Breast epithelium (tissue), 4 donors: ENCODE data around the gene HAPLN2. TPM values are rescaled to one million over a fixed set of nuclear protein-coding genes. Genes with fewer than 3 reads are reported as not detected.

Experiments
- DNase-seq, 2 donors: peaks; one replicate each; pipeline ENCODE4 v3.0.0-alpha.2; 2019; ENCODE audit warnings: low spot score in 2 of 2
- H3K27ac ChIP-seq, 2 donors: fragments of 200-600 bp; sonication (generic) in 1 of 2; one replicate each; pipeline ENCODE4 v1.5.1; 2016 to 2019; ENCODE audit warnings: mild to moderate bottlenecking in 1 of 2
- H3K27me3 ChIP-seq, 2 donors: fragments of 200-600 bp; sonication (generic) in 1 of 2; one replicate each; pipeline versions ENCODE4 v1.5.1 to v1.6.0; 2017 to 2019; ENCODE audit warnings: control low read depth in 1 of 2, mild to moderate bottlenecking in 1 of 2
- H3K36me3 ChIP-seq: fragments of 200-600 bp; one replicate; pipeline ENCODE4 v1.5.1; 2019
- H3K4me1 ChIP-seq, 2 donors: fragments of 200-600 bp; sonication (generic); one replicate each; pipeline ENCODE4 v1.5.1; 2016 to 2019; ENCODE audit warnings: control low read depth in 1 of 2
- H3K4me3 ChIP-seq, 3 donors: fragments of 200-600 bp; sonication (generic); 1 replicate in 2 of 3; 2 replicates in 1 of 3; pipeline ENCODE4 v1.5.1; 2016 to 2019; ENCODE audit warnings: mild to moderate bottlenecking in 3 of 3, moderate library complexity in 2 of 3
- H3K9me3 ChIP-seq, 2 donors: fragments of 200-600 bp; sonication (generic) in 1 of 2; one replicate each; pipeline ENCODE4 v1.5.1; 2016 to 2019; ENCODE audit warnings: control low read depth in 1 of 2
- POLR2A ChIP-seq: fragments of 450-650 bp; IDR thresholded peaks from one replicate; pipeline ENCODE4 v1.6.1; 2016; ENCODE audit warnings: antibody characterized with exemption, mild to moderate bottlenecking, moderate library complexity
- POLR2AphosphoS5 ChIP-seq, 3 donors: sonication (generic); formaldehyde crosslinking; IDR thresholded peaks; one replicate each; pipeline ENCODE4 v1.6.1; 2017; ENCODE audit warnings: antibody characterized with exemption in 3 of 3
- intact Hi-C: fragments of 100-400 bp; cut with DNase I; formaldehyde crosslinking; loops from one replicate; pipeline ENCODE4 v1.15.1; 2023; ENCODE audit warnings: low total_unique reads
- total RNA-seq, 3 donors: library from RNA; depleted of rRNA; stranded (reverse); fragments of >200 nt; gene quantifications; one replicate each; pipeline ENCODE4 v1.1.0, GENCODE V29; 2016
- TF ChIP-seq, protein P1 (sequence below), 3 donors: fragments of 450-650 bp; IDR thresholded peaks; one replicate each; pipeline ENCODE4 v1.5.1; 2016 to 2017; ENCODE audit warnings: antibody characterized with exemption in 3 of 3, mild to moderate bottlenecking in 3 of 3, moderate library complexity in 3 of 3

Gene HAPLN2
- total RNA-seq, 3 donors from 2014 or later = not detected

GRCh38 chr1:156616463-156616862 lies 2.8 kb upstream of the HAPLN2 start:
- Histone ChIP-seq H3K9me3 (no peaks in the 10 kb centered on the region), H3K4me3 (peak overlapping the region in 2 of 3 donors; percentile 19 to 43), H3K27ac (peak overlapping the region; percentile 13 to 81), H3K36me3 (no peaks in the 10 kb centered on the region), H3K27me3 (peaks cover 0 to 14% of the 10 kb centered on the region in 2 donors), H3K4me1 (no peaks in the 10 kb centered on the region)
- no peak for DNase-seq
- TF ChIP-seq POLR2AphosphoS5 (IDR thresholded peaks at IDR 0.05) = no peak
- no peak for TF ChIP-seq POLR2A
- TF ChIP-seq, protein P1, sequence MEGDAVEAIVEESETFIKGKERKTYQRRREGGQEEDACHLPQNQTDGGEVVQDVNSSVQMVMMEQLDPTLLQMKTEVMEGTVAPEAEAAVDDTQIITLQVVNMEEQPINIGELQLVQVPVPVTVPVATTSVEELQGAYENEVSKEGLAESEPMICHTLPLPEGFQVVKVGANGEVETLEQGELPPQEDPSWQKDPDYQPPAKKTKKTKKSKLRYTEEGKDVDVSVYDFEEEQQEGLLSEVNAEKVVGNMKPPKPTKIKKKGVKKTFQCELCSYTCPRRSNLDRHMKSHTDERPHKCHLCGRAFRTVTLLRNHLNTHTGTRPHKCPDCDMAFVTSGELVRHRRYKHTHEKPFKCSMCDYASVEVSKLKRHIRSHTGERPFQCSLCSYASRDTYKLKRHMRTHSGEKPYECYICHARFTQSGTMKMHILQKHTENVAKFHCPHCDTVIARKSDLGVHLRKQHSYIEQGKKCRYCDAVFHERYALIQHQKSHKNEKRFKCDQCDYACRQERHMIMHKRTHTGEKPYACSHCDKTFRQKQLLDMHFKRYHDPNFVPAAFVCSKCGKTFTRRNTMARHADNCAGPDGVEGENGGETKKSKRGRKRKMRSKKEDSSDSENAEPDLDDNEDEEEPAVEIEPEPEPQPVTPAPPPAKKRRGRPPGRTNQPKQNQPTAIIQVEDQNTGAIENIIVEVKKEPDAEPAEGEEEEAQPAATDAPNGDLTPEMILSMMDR (IDR thresholded peaks at IDR 0.05) = no peak
- intact Hi-C loops = no loop called here

GRCh38 chr1:156619582-156619955 lies 354 bp downstream of the HAPLN2 start:
- TF ChIP-seq, protein P1 (IDR thresholded peaks at IDR 0.05) = no peak
- no peak for DNase-seq
- no peak overlapping the region for H3K4me3 ChIP-seq
- no peak overlapping the region for H3K27ac ChIP-seq
- no peaks in the 10 kb centered on the region for H3K36me3 ChIP-seq
- H3K9me3 ChIP-seq = no peaks in the 10 kb centered on the region
- H3K27me3 ChIP-seq = peaks cover 5 to 26% of the 10 kb centered on the region in 2 donors
- H3K4me1 ChIP-seq = peaks cover 5% of the 10 kb centered on the region in 2 donors
- intact Hi-C loops = no loop called here

GRCh38 chr1:156622581-156623297 lies 3.5 kb downstream of the HAPLN2 start:
- no peak overlapping the region for H3K4me3 ChIP-seq
- H3K27ac ChIP-seq = no peak overlapping the region
- DNase-seq = no peak
- intact Hi-C loops = no loop called here
- TF ChIP-seq POLR2AphosphoS5 (IDR thresholded peaks at IDR 0.05) (no peak), POLR2A (no peak)
- TF ChIP-seq, protein P1 (IDR thresholded peaks at IDR 0.05) = no peak
- H3K9me3 ChIP-seq = no peaks in the 10 kb centered on the region
- no peaks in the 10 kb centered on the region for H3K36me3 ChIP-seq
- H3K27me3 ChIP-seq = peaks cover 15 to 53% of the 10 kb centered on the region in 2 donors
- peaks cover 11 to 16% of the 10 kb centered on the region in 2 donors for H3K4me1 ChIP-seq

DNA sequence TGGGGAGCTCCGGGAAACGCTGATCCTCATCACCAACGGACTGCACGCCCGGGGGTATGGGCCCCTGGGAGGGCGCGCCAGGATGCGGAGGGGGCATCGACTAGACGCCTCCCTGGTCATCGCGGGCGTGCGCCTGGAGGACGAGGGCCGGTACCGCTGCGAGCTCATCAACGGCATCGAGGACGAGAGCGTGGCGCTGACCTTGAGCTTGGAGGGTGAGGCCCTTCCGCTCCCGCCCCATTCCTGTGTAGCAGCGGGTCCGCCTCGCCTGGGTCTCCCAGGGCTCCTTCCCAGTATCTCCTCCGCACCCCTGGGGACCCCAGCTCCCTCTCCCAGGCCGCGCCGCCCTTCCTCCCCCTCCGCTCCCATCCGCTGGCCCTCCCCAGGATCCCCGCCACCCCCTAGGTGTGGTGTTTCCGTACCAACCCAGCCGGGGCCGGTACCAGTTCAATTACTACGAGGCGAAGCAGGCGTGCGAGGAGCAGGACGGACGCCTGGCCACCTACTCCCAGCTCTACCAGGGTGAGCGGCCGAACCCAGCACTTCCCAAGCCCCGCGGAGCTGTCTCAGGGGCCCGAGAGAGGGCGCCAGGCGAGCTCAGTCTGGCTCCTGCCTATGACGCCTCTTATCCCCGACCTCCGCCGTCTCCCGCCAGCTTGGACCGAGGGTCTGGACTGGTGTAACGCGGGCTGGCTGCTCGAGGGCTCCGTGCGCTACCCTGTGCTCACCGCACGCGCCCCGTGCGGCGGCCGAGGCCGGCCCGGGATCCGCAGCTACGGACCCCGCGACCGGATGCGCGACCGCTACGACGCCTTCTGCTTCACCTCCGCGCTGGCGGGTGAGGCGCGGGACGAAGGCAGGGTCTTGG lies 5.0 kb downstream of the HAPLN2 start:
- intact Hi-C loops = no loop called here

More for the DNA sequence above, 5.0 kb downstream of the HAPLN2 start:
- Histone ChIP-seq H3K4me3 (peak overlapping the region; percentile 33 to 71 (median 45)), H3K36me3 (no peaks in the 10 kb centered on the region), H3K4me1 (peaks cover 11 to 16% of the 10 kb centered on the region in 2 donors), H3K27me3 (peaks cover 15 to 51% of the 10 kb centered on the region in 2 donors), H3K9me3 (no peaks in the 10 kb centered on the region), H3K27ac (peak overlapping the region in 1 of 2 donors; percentile 38)
- DNase-seq = peak in 1 of 2 donors; percentile 52
- no peak for TF ChIP-seq POLR2A
- TF ChIP-seq, protein P1 (IDR thresholded peaks at IDR 0.05) = peak in 2 of 3 donors; percentile 22 to 28
